ENCODE measurements around the gene TESK2.

GRCh38 chr1:45490121-45490625, 790 bp downstream of the TESK2 start:
- no peak for TF ChIP-seq RAD21 (IDR thresholded peaks at IDR 0.05; ENCODE audit: low read length)
- TF ChIP-seq CTCF (IDR thresholded peaks at IDR 0.05): no peak
- TF ChIP-seq POLR2AphosphoS5 (IDR thresholded peaks at IDR 0.05; ENCODE audit: low read depth, low read length): no peak
- no peak for TF ChIP-seq MAX (IDR thresholded peaks at IDR 0.05; ENCODE audit: low read depth)
- TF ChIP-seq GABPA (IDR thresholded peaks at IDR 0.05; ENCODE audit: low read depth): no peak
- TF ChIP-seq NRF1 (IDR thresholded peaks at IDR 0.05; ENCODE audit: low read depth, low read length): no peak
- TF ChIP-seq EZH2phosphoT487 (IDR thresholded peaks at IDR 0.05; ENCODE audit: borderline replicate concordance, low read depth): no peak
